ENCODE results near the gene GBP6. TPM values are rescaled to one million over a fixed set of nuclear protein-coding genes. Genes with fewer than 3 reads are reported as not detected.
"Not testable (repeated sequence)": the region's sequence is repeated elsewhere in the genome, so short reads cannot be mapped to it uniquely, and the experiment has no call there.

Gene GBP6
- total RNA-seq, 3 donors from 2014 or later: 0.44 TPM; not detected in 2

- no peak for TF ChIP-seq POLR2A (IDR thresholded peaks at IDR 0.05)
- no peak for TF ChIP-seq POLR2AphosphoS5 (IDR thresholded peaks at IDR 0.05)
- TF ChIP-seq CTCF (IDR thresholded peaks at IDR 0.05): no peak
- H3K4me1 ChIP-seq: no peaks in the 10 kb centered on the region
- intact Hi-C loops (cut with DNase I; ENCODE audit: low total_unique reads): loop anchor here (5.0 kb wide), 1 partner anchor 299 kb away; no protein-coding TSS in a partner anchor
- no peaks in the 10 kb centered on the region for H3K9me3 ChIP-seq
- H3K27me3 ChIP-seq: no peaks in the 10 kb centered on the region
- H3K4me3 ChIP-seq: no peak overlapping the region
- no peaks in the 10 kb centered on the region for H3K36me3 ChIP-seq
- no peak for DNase-seq (ENCODE audit: low spot score in 2 of 2)
- no peak overlapping the region for H3K27ac ChIP-seq
Measured at GRCh38 chr1:89337903-89338302, 26.0 kb upstream of the GBP6 start.

- no peak for TF ChIP-seq POLR2AphosphoS5 (IDR thresholded peaks at IDR 0.05)
- no peak for TF ChIP-seq CTCF (IDR thresholded peaks at IDR 0.05)
- TF ChIP-seq POLR2A (IDR thresholded peaks at IDR 0.05): no peak
- H3K27me3 ChIP-seq: no peaks in the 10 kb centered on the region
- no peak overlapping the region for H3K4me3 ChIP-seq
- no peaks in the 10 kb centered on the region for H3K4me1 ChIP-seq
- H3K36me3 ChIP-seq: no peaks in the 10 kb centered on the region
- no peak overlapping the region for H3K27ac ChIP-seq
- H3K9me3 ChIP-seq: no peaks in the 10 kb centered on the region
- intact Hi-C loops (cut with DNase I; ENCODE audit: low total_unique reads): loop anchor here (5.0 kb wide), 1 partner anchor 298 kb away; no protein-coding TSS in a partner anchor
- peak in 1 of 2 donors; percentile 23 for DNase-seq (ENCODE audit: low spot score in 2 of 2)
Measured at GRCh38 chr1:89339039-89339438, 24.8 kb upstream of the GBP6 start.

GRCh38 chr1:89345479-89345878 lies 18.4 kb upstream of the GBP6 start:
- H3K4me3 ChIP-seq; H3K27ac ChIP-seq; H3K36me3 ChIP-seq; H3K4me1 ChIP-seq; H3K9me3 ChIP-seq; DNase-seq (ENCODE audit: low spot score in 2 of 2); intact Hi-C loops (cut with DNase I; ENCODE audit: low total_unique reads); H3K27me3 ChIP-seq: not testable (repeated sequence)

GRCh38 chr1:89347296-89347695 lies 16.6 kb upstream of the GBP6 start:
- Histone ChIP-seq H3K27me3 (no peaks in the 10 kb centered on the region), H3K4me1 (no peaks in the 10 kb centered on the region), H3K36me3 (no peaks in the 10 kb centered on the region), H3K4me3 (no peak overlapping the region), H3K27ac (no peak overlapping the region), H3K9me3 (no peaks in the 10 kb centered on the region)
- no peak for DNase-seq (ENCODE audit: low spot score in 2 of 2)
- intact Hi-C loops (cut with DNase I; ENCODE audit: low total_unique reads): no loop called here
- no peak for TF ChIP-seq CTCF (IDR thresholded peaks at IDR 0.05)
- TF ChIP-seq POLR2AphosphoS5 (IDR thresholded peaks at IDR 0.05): no peak
- no peak for TF ChIP-seq POLR2A (IDR thresholded peaks at IDR 0.05)

- Histone ChIP-seq H3K4me1 (no peaks in the 10 kb centered on the region), H3K36me3 (no peaks in the 10 kb centered on the region), H3K4me3 (no peak overlapping the region), H3K9me3 (no peaks in the 10 kb centered on the region), H3K27me3 (no peaks in the 10 kb centered on the region), H3K27ac (no peak overlapping the region)
- TF ChIP-seq CTCF (IDR thresholded peaks at IDR 0.05) (no peak), POLR2A (IDR thresholded peaks at IDR 0.05) (no peak), POLR2AphosphoS5 (IDR thresholded peaks at IDR 0.05) (no peak)
- no peak for DNase-seq (ENCODE audit: low spot score in 2 of 2)
- intact Hi-C loops (cut with DNase I; ENCODE audit: low total_unique reads): no loop called here
Measured at GRCh38 chr1:89350298-89350697, 13.6 kb upstream of the GBP6 start.

All from breast epithelium (tissue), 4 donors.